HepG2 (cell line): Measurements from ENCODE around the gene PLIN5. TPM values are rescaled to one million over a fixed set of nuclear protein-coding genes. Genes with fewer than 3 reads are reported as not detected.

ENCODE experiments used
- ELF3 ChIP-seq: IDR thresholded peaks from 2 replicates; pipeline ENCODE4 v1.6.1; 2016; ENCODE audit warnings: missing genetic modification reagents, missing compliant biosample characterization
- ETV6 ChIP-seq: sonication (generic); formaldehyde crosslinking; conservative IDR thresholded peaks from 2 replicates; pipeline ENCODE4 v1.4.0; 2020; ENCODE audit warnings: missing genetic modification reagents
- KLF9 ChIP-seq: IDR thresholded peaks from 2 replicates; pipeline ENCODE4 v1.6.1; 2016; ENCODE audit warnings: low read depth
- MLLT10 ChIP-seq: sonication (generic); formaldehyde crosslinking; IDR thresholded peaks from 2 replicates; pipeline ENCODE4 v1.4.0; 2020; ENCODE audit warnings: missing genetic modification reagents
- NAIF1 ChIP-seq: sonication (generic); formaldehyde crosslinking; IDR thresholded peaks from 2 replicates; pipeline ENCODE4 v1.5.0; 2020; ENCODE audit warnings: mild to moderate bottlenecking, missing genetic modification reagents, borderline replicate concordance
- NCOA5 ChIP-seq: sonication (generic); formaldehyde crosslinking; IDR thresholded peaks from 2 replicates; pipeline ENCODE4 v1.4.0; 2020; ENCODE audit warnings: missing genetic modification reagents
- NR2F6 ChIP-seq, 2 experiments: IDR thresholded peaks; 2 replicates each; pipeline ENCODE4 v1.6.1; 2016; ENCODE audit warnings: antibody characterized with exemption in 1 of 2, mild to moderate bottlenecking in 1 of 2
- REXO4 ChIP-seq: sonication (generic); formaldehyde crosslinking; IDR thresholded peaks from 2 replicates; pipeline ENCODE4 v1.8.0; 2022; ENCODE audit warnings: missing genetic modification reagents, mild to moderate bottlenecking, borderline replicate concordance
- SP2 ChIP-seq: sonication (generic); formaldehyde crosslinking; IDR thresholded peaks from 2 replicates; pipeline ENCODE4 v1.5.1; 2020; ENCODE audit warnings: mild to moderate bottlenecking, missing genetic modification reagents
- TEAD3 ChIP-seq: optimal IDR thresholded peaks from 2 replicates; pipeline ENCODE3; 2016; ENCODE audit warnings: borderline replicate concordance
- ZMYM3 ChIP-seq: sonication (generic); formaldehyde crosslinking; IDR thresholded peaks from 2 replicates; pipeline ENCODE4 v1.5.1; 2020; ENCODE audit warnings: mild to moderate bottlenecking, missing genetic modification reagents
- ZNF17 ChIP-seq: sonication (generic); formaldehyde crosslinking; IDR thresholded peaks from 2 replicates; pipeline ENCODE4 v1.5.0; 2020; ENCODE audit warnings: mild to moderate bottlenecking, missing genetic modification reagents
- ZNF180 ChIP-seq: sonication (generic); formaldehyde crosslinking; IDR thresholded peaks from 2 replicates; pipeline ENCODE4 v1.4.0; 2020; ENCODE audit warnings: low read depth, missing genetic modification reagents, borderline replicate concordance
- ZNF383 ChIP-seq: sonication (generic); formaldehyde crosslinking; IDR thresholded peaks from 2 replicates; pipeline ENCODE4 v1.4.0; 2020; ENCODE audit warnings: missing genetic modification reagents, mild to moderate bottlenecking, borderline replicate concordance
- ZNF558 ChIP-seq: sonication (generic); formaldehyde crosslinking; IDR thresholded peaks from 2 replicates; pipeline ENCODE4 v1.9.0; 2022; ENCODE audit warnings: mild to moderate bottlenecking, missing genetic modification reagents, borderline replicate concordance
- ZNF598 ChIP-seq: sonication (generic); formaldehyde crosslinking; IDR thresholded peaks from 2 replicates; pipeline ENCODE4 v1.5.1; 2020; ENCODE audit warnings: mild to moderate bottlenecking, missing genetic modification reagents, borderline replicate concordance
- ZNF607 ChIP-seq: sonication (generic); formaldehyde crosslinking; IDR thresholded peaks from 2 replicates; pipeline ENCODE4 v1.5.1; 2020; ENCODE audit warnings: missing genetic modification reagents, mild to moderate bottlenecking, borderline replicate concordance
- ZNF614 ChIP-seq: IDR thresholded peaks from 2 replicates; pipeline ENCODE4 v1.6.1; 2018; ENCODE audit warnings: missing biosample characterization, missing genetic modification reagents, inconsistent platforms, borderline replicate concordance
- polyA plus RNA-seq, 8 experiments: library from polyadenylated mRNA; depleted of rRNA in 3 of 8; stranded (reverse) in 7 of 8; unstranded in 1 of 8; fragments of >200 nt; fragmentation: Illumina TruSeq in 4 of 8; extraction: Trizol in 4 of 8; gene quantifications; 2 replicates each; pipeline versions ENCODE4 v1.2.1 to v1.2.3, GENCODE V29; 2011 to 2016; ENCODE audit warnings: low read depth in 4 of 8, missing spikeins in 1 of 8, mixed read lengths in 1 of 8; ENCODE audit not compliant: insufficient read depth in 1 of 8
- total RNA-seq, 5 experiments: library from RNA; depleted of rRNA; stranded (reverse); fragments of >200 nt; fragmentation: Illumina TruSeq; extraction: Trizol; gene quantifications; 2 replicates each; pipeline ENCODE4 v1.2.3, GENCODE V29; 2016; ENCODE audit warnings: low read depth in 1 of 5
- TF ChIP-seq, protein P1 (sequence below): sonication (generic); formaldehyde crosslinking; IDR thresholded peaks from 2 replicates; pipeline ENCODE4 v1.5.0; 2020; ENCODE audit warnings: missing genetic modification reagents
- TF ChIP-seq, protein P2 (sequence below): sonication (generic); formaldehyde crosslinking; IDR thresholded peaks from 2 replicates; pipeline ENCODE4 v1.5.1; 2020; ENCODE audit warnings: missing genetic modification reagents, mild to moderate bottlenecking, borderline replicate concordance
- TF ChIP-seq, protein P3 (sequence below): sonication (generic); formaldehyde crosslinking; IDR thresholded peaks from 2 replicates; pipeline ENCODE4 v1.8.0; 2022; ENCODE audit warnings: missing genetic modification reagents, low read depth, mild to moderate bottlenecking, borderline replicate concordance
- TF ChIP-seq, protein P4 (sequence below): sonication (generic); formaldehyde crosslinking; IDR thresholded peaks from 2 replicates; pipeline ENCODE4 v1.4.0; 2020; ENCODE audit warnings: missing genetic modification reagents
- TF ChIP-seq, protein P5 (sequence below): sonication (generic); formaldehyde crosslinking; IDR thresholded peaks from 2 replicates; pipeline ENCODE4 v1.4.0; 2020; ENCODE audit warnings: mild to moderate bottlenecking, missing genetic modification reagents

PLIN5 gene
- total and polyA plus RNA-seq, 2 of the 13 experiments (the other 11 are each of a cell fraction or from before 2014, with no cell fraction given): 1.8 to 4.8 TPM

DNA sequence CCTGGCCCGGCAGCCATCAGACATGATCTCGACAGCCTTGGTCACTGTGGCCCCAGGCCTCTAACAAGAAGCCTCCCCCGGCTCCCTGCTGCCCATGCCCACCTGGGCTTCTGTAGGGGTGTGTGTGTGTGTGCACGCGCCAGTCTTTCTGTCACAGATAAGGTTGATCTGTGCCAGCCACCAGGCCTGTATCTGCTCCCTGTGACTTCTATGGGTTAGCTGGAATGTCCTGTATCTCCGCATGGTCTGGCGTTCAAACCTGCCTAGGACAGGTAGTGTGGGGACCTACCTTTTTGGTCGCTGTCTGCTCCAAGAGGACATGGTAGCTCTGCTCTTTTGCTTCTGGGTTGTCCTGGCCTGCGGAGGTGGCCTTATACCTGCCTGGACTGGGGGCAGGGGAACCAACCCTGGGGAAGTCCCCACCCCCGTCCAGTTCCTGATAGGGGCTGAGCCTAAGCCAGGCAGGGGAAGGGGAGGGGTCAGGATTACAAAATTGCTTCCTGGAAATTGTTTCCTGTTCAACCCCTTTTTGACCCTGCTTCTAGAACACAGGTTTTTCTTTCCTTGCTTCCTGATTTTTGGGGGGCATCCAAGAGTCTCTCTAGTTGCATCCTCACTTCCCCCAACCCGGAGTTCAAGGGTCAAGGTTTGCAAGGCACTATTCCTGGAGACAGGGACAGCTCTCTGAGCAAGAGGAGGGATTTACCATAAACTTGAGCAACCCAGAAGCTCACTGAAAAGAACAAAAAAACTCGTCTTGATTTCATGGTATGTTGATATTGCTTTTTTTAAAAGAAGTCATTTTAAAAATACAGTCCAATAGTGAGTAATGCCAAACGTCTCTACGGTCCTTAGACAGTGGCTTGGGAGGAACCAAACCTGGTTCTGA, 4.9 kb upstream of the PLIN5 start, which contains the start of gene LRG1 (continued):
- TF ChIP-seq, protein P1, sequence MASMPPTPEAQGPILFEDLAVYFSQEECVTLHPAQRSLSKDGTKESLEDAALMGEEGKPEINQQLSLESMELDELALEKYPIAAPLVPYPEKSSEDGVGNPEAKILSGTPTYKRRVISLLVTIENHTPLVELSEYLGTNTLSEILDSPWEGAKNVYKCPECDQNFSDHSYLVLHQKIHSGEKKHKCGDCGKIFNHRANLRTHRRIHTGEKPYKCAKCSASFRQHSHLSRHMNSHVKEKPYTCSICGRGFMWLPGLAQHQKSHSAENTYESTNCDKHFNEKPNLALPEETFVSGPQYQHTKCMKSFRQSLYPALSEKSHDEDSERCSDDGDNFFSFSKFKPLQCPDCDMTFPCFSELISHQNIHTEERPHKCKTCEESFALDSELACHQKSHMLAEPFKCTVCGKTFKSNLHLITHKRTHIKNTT (CRISPR knock-in tag): no peak
- no peak for TF ChIP-seq ZNF558 (CRISPR knock-in tag)
- TF ChIP-seq TEAD3 (CRISPR knock-in tag): peak; percentile 40
- peak; percentile 31; the same call in 1 of the 2 replicates for TF ChIP-seq SP2 (CRISPR knock-in tag)
- 0 out of 2 replicates have a peak, but pooled peaks have one; percentile 31 for TF ChIP-seq NAIF1 (CRISPR knock-in tag)
- TF ChIP-seq ZNF607: peak; percentile 48; the same call in 1 of the 2 replicates
- peak; percentile 97 for TF ChIP-seq ETV6
- TF ChIP-seq ZNF614 (CRISPR knock-in tag): peak; percentile 85; the same call in 1 of the 2 replicates
- no peak; the same call in 1 of the 2 replicates for TF ChIP-seq ZNF598
- TF ChIP-seq ZMYM3: no peak
- TF ChIP-seq REXO4 (CRISPR knock-in tag): no peak
- TF ChIP-seq KLF9 (CRISPR knock-in tag): no peak; the same call in 1 of the 2 replicates
- TF ChIP-seq, protein P2, sequence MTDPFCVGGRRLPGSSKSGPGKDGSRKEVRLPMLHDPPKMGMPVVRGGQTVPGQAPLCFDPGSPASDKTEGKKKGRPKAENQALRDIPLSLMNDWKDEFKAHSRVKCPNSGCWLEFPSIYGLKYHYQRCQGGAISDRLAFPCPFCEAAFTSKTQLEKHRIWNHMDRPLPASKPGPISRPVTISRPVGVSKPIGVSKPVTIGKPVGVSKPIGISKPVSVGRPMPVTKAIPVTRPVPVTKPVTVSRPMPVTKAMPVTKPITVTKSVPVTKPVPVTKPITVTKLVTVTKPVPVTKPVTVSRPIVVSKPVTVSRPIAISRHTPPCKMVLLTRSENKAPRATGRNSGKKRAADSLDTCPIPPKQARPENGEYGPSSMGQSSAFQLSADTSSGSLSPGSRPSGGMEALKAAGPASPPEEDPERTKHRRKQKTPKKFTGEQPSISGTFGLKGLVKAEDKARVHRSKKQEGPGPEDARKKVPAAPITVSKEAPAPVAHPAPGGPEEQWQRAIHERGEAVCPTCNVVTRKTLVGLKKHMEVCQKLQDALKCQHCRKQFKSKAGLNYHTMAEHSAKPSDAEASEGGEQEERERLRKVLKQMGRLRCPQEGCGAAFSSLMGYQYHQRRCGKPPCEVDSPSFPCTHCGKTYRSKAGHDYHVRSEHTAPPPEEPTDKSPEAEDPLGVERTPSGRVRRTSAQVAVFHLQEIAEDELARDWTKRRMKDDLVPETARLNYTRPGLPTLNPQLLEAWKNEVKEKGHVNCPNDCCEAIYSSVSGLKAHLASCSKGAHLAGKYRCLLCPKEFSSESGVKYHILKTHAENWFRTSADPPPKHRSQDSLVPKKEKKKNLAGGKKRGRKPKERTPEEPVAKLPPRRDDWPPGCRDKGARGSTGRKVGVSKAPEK (CRISPR knock-in tag): no peak
- no peak for TF ChIP-seq ZNF17
- TF ChIP-seq ZNF180 (CRISPR knock-in tag): no peak
- peak; percentile 88 for TF ChIP-seq NR2F6 (IDR thresholded peaks at IDR 0.05)
- peak; percentile 88 for TF ChIP-seq NR2F6 (CRISPR knock-in tag; IDR thresholded peaks at IDR 0.05)
- TF ChIP-seq MLLT10: no peak
- no peak for TF ChIP-seq NCOA5 (CRISPR knock-in tag)
- TF ChIP-seq ZNF383 (CRISPR knock-in tag): no peak
- TF ChIP-seq, protein P3, sequence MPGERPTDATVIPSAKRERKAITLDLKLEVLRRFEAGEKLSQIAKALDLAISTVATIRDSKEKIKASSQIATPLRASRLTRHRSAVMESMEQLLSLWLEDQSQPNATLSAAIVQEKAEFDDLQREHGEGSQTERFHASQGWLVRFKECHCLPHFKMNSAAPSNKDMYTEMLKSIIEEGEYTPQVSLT: no peak
- TF ChIP-seq, protein P4, sequence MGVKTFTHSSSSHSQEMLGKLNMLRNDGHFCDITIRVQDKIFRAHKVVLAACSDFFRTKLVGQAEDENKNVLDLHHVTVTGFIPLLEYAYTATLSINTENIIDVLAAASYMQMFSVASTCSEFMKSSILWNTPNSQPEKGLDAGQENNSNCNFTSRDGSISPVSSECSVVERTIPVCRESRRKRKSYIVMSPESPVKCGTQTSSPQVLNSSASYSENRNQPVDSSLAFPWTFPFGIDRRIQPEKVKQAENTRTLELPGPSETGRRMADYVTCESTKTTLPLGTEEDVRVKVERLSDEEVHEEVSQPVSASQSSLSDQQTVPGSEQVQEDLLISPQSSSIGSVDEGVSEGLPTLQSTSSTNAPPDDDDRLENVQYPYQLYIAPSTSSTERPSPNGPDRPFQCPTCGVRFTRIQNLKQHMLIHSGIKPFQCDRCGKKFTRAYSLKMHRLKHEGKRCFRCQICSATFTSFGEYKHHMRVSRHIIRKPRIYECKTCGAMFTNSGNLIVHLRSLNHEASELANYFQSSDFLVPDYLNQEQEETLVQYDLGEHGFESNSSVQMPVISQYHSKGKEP (CRISPR knock-in tag): no peak
- TF ChIP-seq, protein P5, sequence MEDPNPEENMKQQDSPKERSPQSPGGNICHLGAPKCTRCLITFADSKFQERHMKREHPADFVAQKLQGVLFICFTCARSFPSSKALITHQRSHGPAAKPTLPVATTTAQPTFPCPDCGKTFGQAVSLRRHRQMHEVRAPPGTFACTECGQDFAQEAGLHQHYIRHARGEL (CRISPR knock-in tag): no peak
- TF ChIP-seq ELF3 (CRISPR knock-in tag): peak; percentile 98
